Esophagus muscularis mucosa (tissue), 4 donors: ENCODE measurements around the gene CELF3. TPM values are rescaled to one million over a fixed set of nuclear protein-coding genes. Genes with fewer than 3 reads are reported as not detected.

Experiments used
- DNase-seq: peaks from one replicate; pipeline ENCODE4 v3.0.0-alpha.2; 2017; ENCODE audit errors: extremely low spot score
- H3K27ac ChIP-seq, 4 donors: fragments of 200-600 bp; sonication (generic); replicated peaks in 1 of 4; 1 replicate in 3 of 4; 2 replicates in 1 of 4; pipeline ENCODE4 v1.5.1; 2016 to 2019; ENCODE audit warnings: mild to moderate bottlenecking in 1 of 4
- H3K27me3 ChIP-seq, 4 donors: fragments of 200-600 bp; sonication (generic); one replicate each; pipeline versions ENCODE4 v1.5.1 to v1.6.0; 2016 to 2019
- H3K36me3 ChIP-seq, 4 donors: fragments of 200-600 bp; sonication (generic); one replicate each; pipeline ENCODE4 v1.5.1; 2016 to 2019
- H3K4me1 ChIP-seq, 4 donors: fragments of 200-600 bp; sonication (generic); one replicate each; pipeline ENCODE4 v1.5.1; 2016 to 2019
- H3K4me3 ChIP-seq, 4 donors: fragments of 200-600 bp; sonication (generic); 1 replicate in 2 of 4; 2 replicates in 2 of 4; pipeline ENCODE4 v1.5.1; 2016 to 2019; ENCODE audit warnings: mild to moderate bottlenecking in 4 of 4, moderate library complexity in 1 of 4
- H3K9me3 ChIP-seq, 4 donors: fragments of 200-600 bp; sonication (generic); 1 replicate in 3 of 4; 2 replicates in 1 of 4; pipeline ENCODE4 v1.5.1; 2016 to 2019
- CTCF ChIP-seq, 3 experiments: fragments of 200-600 bp in 2 of 3; fragments of 450-650 bp in 1 of 3; sonication (generic) in 2 of 3; IDR thresholded peaks; one replicate each; pipeline ENCODE4 v1.5.1; 2017 to 2019; ENCODE audit warnings: antibody characterized with exemption in 3 of 3, mild to moderate bottlenecking in 2 of 3, moderate library complexity in 1 of 3
- EP300 ChIP-seq: sonication (generic); formaldehyde crosslinking; IDR thresholded peaks from one replicate; pipeline ENCODE4 v1.6.1; 2017; ENCODE audit warnings: antibody characterized with exemption
- POLR2A ChIP-seq: fragments of 450-650 bp; IDR thresholded peaks from one replicate; pipeline ENCODE4 v1.6.1; 2017; ENCODE audit warnings: antibody characterized with exemption, moderate library complexity, mild to moderate bottlenecking, low read depth
- POLR2AphosphoS5 ChIP-seq, 2 donors: sonication (generic); formaldehyde crosslinking; IDR thresholded peaks; one replicate each; pipeline ENCODE4 v1.6.1; 2017; ENCODE audit warnings: antibody characterized with exemption in 2 of 2
- WGBS: methylation state at CpG from one replicate; pipeline ENCODE4 v1.1.5; 2018; 5-methylcytosine and 5-hydroxymethylcytosine counted together
- intact Hi-C: fragments of 100-400 bp; cut with DNase I; formaldehyde crosslinking; loops from one replicate; pipeline ENCODE4 v1.15.1; 2023
- total RNA-seq, 4 donors: library from RNA; depleted of rRNA; stranded (reverse); fragments of >200 nt; gene quantifications; one replicate each; pipeline versions ENCODE4 v1.1.0 to v1.2.1, GENCODE V29; 2016

Gene CELF3
- total RNA-seq, 4 donors from 2014 or later, result 0.23 to 1.0 (median 0.58) TPM

DNA sequence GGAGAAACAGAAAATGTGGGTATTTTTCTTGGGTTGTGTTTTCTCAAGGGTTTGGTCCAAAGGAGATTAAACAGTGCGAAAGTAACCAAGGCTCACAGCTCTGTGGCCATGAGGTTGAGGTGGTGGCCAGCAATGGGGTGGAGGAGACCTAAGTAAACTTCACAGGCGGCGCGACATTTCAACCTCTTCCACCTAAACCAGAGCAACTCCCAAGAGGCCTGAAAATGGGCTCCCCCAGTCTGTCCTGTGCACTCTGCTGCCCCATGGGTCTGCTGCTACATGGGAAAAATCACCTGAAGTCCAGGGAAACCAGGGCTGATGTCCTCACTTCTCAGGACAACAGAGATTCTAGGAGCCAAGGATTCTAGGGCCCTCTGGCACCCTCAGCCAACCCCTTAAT, 12.4 kb downstream of the CELF3 start:
- intact Hi-C loops, result no loop called here
- H3K4me3 ChIP-seq, result no peak overlapping the region
- H3K27ac ChIP-seq, result no peak overlapping the region
- TF ChIP-seq EP300, result no peak
- no peak for TF ChIP-seq POLR2A
- no peak for TF ChIP-seq CTCF (IDR thresholded peaks at IDR 0.05)
- TF ChIP-seq POLR2AphosphoS5 (IDR thresholded peaks at IDR 0.05), result no peak
- H3K4me1 ChIP-seq, result no peaks in the 10 kb centered on the region
- no peak for DNase-seq
- peaks cover 11 to 28% (median 26%) of the 10 kb centered on the region in 4 donors for H3K36me3 ChIP-seq
- 67% methylated on average over 4 of the region's 4 CpGs for WGBS
- no peaks in the 10 kb centered on the region for H3K9me3 ChIP-seq
- H3K27me3 ChIP-seq, result no peaks in the 10 kb centered on the region

- intact Hi-C loops, result no loop called here
- no peak overlapping the region for H3K27ac ChIP-seq
- H3K4me3 ChIP-seq, result no peak overlapping the region
- peak; percentile 64 for DNase-seq
- peaks cover 14 to 33% (median 30%) of the 10 kb centered on the region in 4 donors for H3K36me3 ChIP-seq
- H3K4me1 ChIP-seq, result no peaks in the 10 kb centered on the region
- no peaks in the 10 kb centered on the region for H3K27me3 ChIP-seq
- no peaks in the 10 kb centered on the region for H3K9me3 ChIP-seq
- 85% methylated on average over 14 of the region's 17 CpGs for WGBS
- TF ChIP-seq CTCF (IDR thresholded peaks at IDR 0.05) (no peak), EP300 (no peak), POLR2AphosphoS5 (IDR thresholded peaks at IDR 0.05) (no peak), POLR2A (no peak)
These were observed 12.8 kb downstream of the CELF3 start for GRCh38 chr1:151703813-151704212.

DNA sequence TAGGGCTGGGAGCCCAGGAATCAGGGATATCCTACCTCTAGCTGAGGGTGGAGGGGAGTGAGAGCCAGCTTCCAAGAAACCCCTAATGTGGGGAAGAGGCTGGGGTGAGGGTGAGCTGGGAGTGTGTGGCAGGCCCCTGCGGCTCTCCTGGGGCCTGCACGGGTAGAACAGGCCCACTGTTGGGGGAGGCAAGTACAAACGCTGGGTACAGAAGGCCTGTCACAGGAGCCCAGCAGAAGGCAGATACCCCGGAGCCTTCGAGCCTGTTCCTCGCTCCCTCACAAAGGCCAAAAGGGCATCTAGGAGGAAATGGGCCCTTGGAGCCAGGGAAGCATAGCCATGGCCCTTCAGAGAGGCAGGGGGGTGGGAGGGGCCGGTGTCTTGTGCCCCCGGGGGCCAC, 13.7 kb downstream of the CELF3 start:
- intact Hi-C loops, result no loop called here
- Histone ChIP-seq H3K4me3 (no peak overlapping the region), H3K9me3 (no peaks in the 10 kb centered on the region), H3K4me1 (no peaks in the 10 kb centered on the region), H3K36me3 (peaks cover 14 to 42% (median 38%) of the 10 kb centered on the region in 4 donors), H3K27me3 (no peaks in the 10 kb centered on the region), H3K27ac (no peak overlapping the region)
- WGBS, result 49% methylated on average over 5 of the region's 8 CpGs
- DNase-seq, result peak; percentile 72
- no peak for TF ChIP-seq EP300
- no peak for TF ChIP-seq CTCF (IDR thresholded peaks at IDR 0.05)
- no peak for TF ChIP-seq POLR2A
- TF ChIP-seq POLR2AphosphoS5 (IDR thresholded peaks at IDR 0.05), result no peak

DNA sequence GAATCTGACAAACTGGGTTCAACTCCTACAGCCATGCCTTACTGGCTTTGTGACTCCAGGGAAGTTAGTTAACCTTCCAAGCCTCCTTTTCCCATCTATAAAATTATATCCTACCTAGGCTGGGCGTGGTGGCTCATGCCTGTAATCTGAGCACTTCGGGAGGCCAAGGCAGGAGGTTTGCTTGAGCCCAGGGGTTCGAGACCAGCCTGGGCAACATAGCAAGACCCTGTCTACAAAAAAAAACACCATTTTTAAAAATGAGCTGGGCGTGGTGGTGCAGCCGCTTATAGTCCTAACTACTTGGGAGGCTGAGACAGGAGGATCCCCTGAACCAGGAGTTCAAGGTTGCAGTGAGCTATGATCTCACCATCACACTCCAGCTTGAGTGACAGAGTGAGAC, 15.1 kb downstream of the CELF3 start:
- 100% methylated on average over 5 of the region's 5 CpGs for WGBS
- TF ChIP-seq POLR2A (no peak), CTCF (IDR thresholded peaks at IDR 0.05) (no peak), EP300 (no peak), POLR2AphosphoS5 (IDR thresholded peaks at IDR 0.05) (no peak)
- peak; percentile 80 for DNase-seq
- Histone ChIP-seq H3K9me3 (no peaks in the 10 kb centered on the region), H3K27me3 (no peaks in the 10 kb centered on the region), H3K36me3 (peaks cover 23 to 56% (median 52%) of the 10 kb centered on the region in 4 donors), H3K4me3 (no peak overlapping the region), H3K4me1 (no peaks in the 10 kb centered on the region), H3K27ac (no peak overlapping the region)
- intact Hi-C loops, result no loop called here

DNA sequence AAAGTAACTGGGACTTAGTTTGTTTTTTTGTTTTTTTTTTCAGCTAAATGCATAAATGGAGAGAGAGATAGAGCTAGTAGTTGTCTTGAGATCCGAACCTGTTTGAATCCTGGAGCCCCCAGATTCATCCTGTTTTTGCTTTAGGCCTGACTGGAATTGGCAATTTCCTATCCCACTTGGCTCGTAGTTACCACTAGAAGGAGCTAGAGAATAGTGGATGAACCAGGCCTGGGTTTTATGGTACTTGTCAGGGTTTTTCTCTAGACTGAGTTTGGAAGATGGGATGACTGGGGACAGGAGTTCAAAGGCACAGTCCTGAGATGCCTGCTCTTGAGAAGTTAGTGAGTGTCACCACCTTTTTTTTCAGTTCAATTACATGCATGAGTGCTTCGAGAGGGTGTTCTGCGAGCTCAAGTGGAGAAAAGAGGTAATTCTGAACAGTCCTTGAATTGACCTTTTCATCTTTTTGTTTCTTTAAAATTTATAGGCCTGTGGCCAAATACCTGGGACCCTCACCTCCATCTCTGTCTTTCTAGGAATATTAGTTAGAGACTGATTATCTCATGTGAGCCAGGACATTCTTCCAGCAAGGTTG, 23.4 kb downstream of the CELF3 start:
- Histone ChIP-seq H3K4me1 (no peaks in the 10 kb centered on the region), H3K36me3 (peaks cover 27 to 83% (median 52%) of the 10 kb centered on the region in 4 donors), H3K27ac (no peak overlapping the region), H3K9me3 (no peaks in the 10 kb centered on the region), H3K4me3 (no peak overlapping the region), H3K27me3 (no peaks in the 10 kb centered on the region)
- peak; percentile 38 to 58 (median 56) for TF ChIP-seq CTCF (IDR thresholded peaks at IDR 0.05)
- TF ChIP-seq POLR2A, result no peak
- intact Hi-C loops, result loop anchor here (2.0 kb wide), 1 partner anchor 42 kb away; no protein-coding TSS in a partner anchor
- WGBS, result 74% methylated on average over 4 of the region's 4 CpGs
- DNase-seq, result no peak
